ENCODE measurements around the gene BET1L.

BET1L gene

GRCh38 chr11:223884-224283 lies 16.7 kb upstream of the BET1L start:
- H2BK5ac ChIP-seq (ENCODE audit: low read depth, low read length, poor library complexity, severe bottlenecking) = no peak overlapping the region
- no peak overlapping the region for H4K8ac ChIP-seq (ENCODE audit: low read length)
- no peak overlapping the region for H3K18ac ChIP-seq (ENCODE audit: low read depth in 1 of 2, low read length in 2 of 2)
- DNase-seq = no peak
- H3K14ac ChIP-seq (ENCODE audit: low read length in 2 of 2) = no peak overlapping the region
- H3K36me3 ChIP-seq (ENCODE audit: control insufficient read depth in 1 of 2, insufficient read depth in 2 of 2, low read depth in 1 of 2, low read length in 2 of 2) = peaks cover 24 to 27% of the 10 kb centered on the region in 2 experiments
- no peak overlapping the region for H2AFZ ChIP-seq (ENCODE audit: low read depth, low read length)
- no peaks in the 10 kb centered on the region for H3K9me3 ChIP-seq (ENCODE audit: control insufficient read depth, low read length)
- H3K79me1 ChIP-seq (replicated peaks; ENCODE audit: low read length, poor library complexity, severe bottlenecking) = peaks cover 31% of the 10 kb centered on the region
- no peak overlapping the region for H2BK15ac ChIP-seq (ENCODE audit: low read depth, poor library complexity, severe bottlenecking)
- peaks cover 8% of the 10 kb centered on the region for H3K4me1 ChIP-seq (ENCODE audit: control insufficient read depth, insufficient read depth, low read depth, low read length)
- no peak overlapping the region for H2BK120ac ChIP-seq (ENCODE audit: low read depth, low read length)
- H3K4ac ChIP-seq (ENCODE audit: low read depth in 1 of 2, low read length in 2 of 2) = no peak overlapping the region
- H3K9ac ChIP-seq (ENCODE audit: low read length) = no peak overlapping the region
- 93% methylated on average over 8 of the region's 9 CpGs for WGBS
- no peak overlapping the region for H3K23ac ChIP-seq (ENCODE audit: low read length in 2 of 2)
- H2AK5ac ChIP-seq (ENCODE audit: low read length, severe bottlenecking) = no peak overlapping the region
- no peaks in the 10 kb centered on the region for H3K27me3 ChIP-seq (ENCODE audit: control insufficient read depth in 1 of 2, insufficient read depth in 1 of 2, low read length in 2 of 2)
- H4K91ac ChIP-seq (ENCODE audit: low read length) = no peak overlapping the region
- no peak overlapping the region for H3K4me3 ChIP-seq (ENCODE audit: insufficient read depth in 1 of 2, low read depth in 1 of 2, low read length in 2 of 2)
- H2BK12ac ChIP-seq (ENCODE audit: low read length in 2 of 2) = no peak overlapping the region
- no peak overlapping the region for H3K4me2 ChIP-seq (ENCODE audit: low read length, poor library complexity, severe bottlenecking)
- no peak overlapping the region for H3K27ac ChIP-seq (ENCODE audit: low read length, poor library complexity, severe bottlenecking)

DNA sequence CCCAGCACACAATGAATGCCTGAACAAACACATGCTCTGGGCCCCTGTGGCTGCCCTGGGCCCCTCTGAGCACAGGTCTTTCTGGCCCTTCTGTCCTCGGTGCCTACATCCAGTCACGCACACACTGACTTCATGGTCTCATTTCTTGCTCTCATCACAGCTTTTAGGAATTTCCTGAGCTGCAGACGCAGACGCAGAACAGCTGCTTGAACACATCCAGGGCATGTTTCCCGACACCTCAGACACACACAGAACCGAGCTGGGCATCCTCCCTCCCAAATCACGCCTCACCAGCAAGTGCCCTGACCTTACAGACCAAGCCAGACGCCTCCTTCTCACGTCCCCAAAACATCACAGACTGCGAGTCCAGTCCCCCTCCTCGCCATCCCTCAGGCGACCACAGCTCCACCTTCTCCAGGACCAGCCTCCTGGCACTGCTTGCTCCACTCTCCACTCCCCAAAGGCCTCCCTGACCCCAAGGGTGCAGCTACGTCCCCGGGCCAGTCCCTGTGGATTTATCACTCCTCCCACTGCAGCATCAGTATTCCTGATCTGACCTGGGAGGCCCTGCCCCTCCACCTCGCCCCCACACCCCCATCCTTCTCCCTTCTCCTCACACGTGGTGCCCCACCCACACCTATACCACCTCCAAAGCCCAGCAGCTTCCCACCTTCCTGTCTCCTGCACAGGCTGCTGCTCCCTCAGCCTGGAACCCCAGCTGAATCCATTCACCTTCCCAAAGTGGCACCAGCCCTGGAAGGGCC lies 16.0 kb upstream of the BET1L start:
- Histone ChIP-seq H3K4me3 (ENCODE audit: insufficient read depth in 1 of 2, low read depth in 1 of 2, low read length in 2 of 2) (no peak overlapping the region), H3K4me1 (ENCODE audit: control insufficient read depth, insufficient read depth, low read depth, low read length) (peaks cover 8% of the 10 kb centered on the region), H3K79me1 (replicated peaks; ENCODE audit: low read length, poor library complexity, severe bottlenecking) (peaks cover 30% of the 10 kb centered on the region), H4K91ac (ENCODE audit: low read length) (peak overlapping the region; percentile 28), H2AK5ac (ENCODE audit: low read length, severe bottlenecking) (no peak overlapping the region), H2BK5ac (ENCODE audit: low read depth, low read length, poor library complexity, severe bottlenecking) (no peak overlapping the region), H2AFZ (ENCODE audit: low read depth, low read length) (no peak overlapping the region), H3K36me3 (ENCODE audit: control insufficient read depth in 1 of 2, insufficient read depth in 2 of 2, low read depth in 1 of 2, low read length in 2 of 2) (peaks cover 29 to 30% of the 10 kb centered on the region in 2 experiments), H3K14ac (ENCODE audit: low read length in 2 of 2) (no peak overlapping the region), H3K9me3 (ENCODE audit: control insufficient read depth, low read length) (no peaks in the 10 kb centered on the region), H3K9ac (ENCODE audit: low read length) (no peak overlapping the region), H4K8ac (ENCODE audit: low read length) (peak overlapping the region; percentile 23), H3K27ac (ENCODE audit: low read length, poor library complexity, severe bottlenecking) (no peak overlapping the region), H3K27me3 (ENCODE audit: control insufficient read depth in 1 of 2, insufficient read depth in 1 of 2, low read length in 2 of 2) (no peaks in the 10 kb centered on the region), H2BK15ac (ENCODE audit: low read depth, poor library complexity, severe bottlenecking) (peak overlapping the region; percentile 88), H3K18ac (ENCODE audit: low read depth in 1 of 2, low read length in 2 of 2) (no peak overlapping the region), H3K4me2 (ENCODE audit: low read length, poor library complexity, severe bottlenecking) (no peak overlapping the region), H3K23ac (ENCODE audit: low read length in 2 of 2) (no peak overlapping the region), H2BK12ac (ENCODE audit: low read length in 2 of 2) (no peak overlapping the region), H3K4ac (ENCODE audit: low read depth in 1 of 2, low read length in 2 of 2) (no peak overlapping the region), H2BK120ac (ENCODE audit: low read depth, low read length) (no peak overlapping the region)
- peak; percentile 15 for DNase-seq
- 88% methylated on average over 16 of the region's 16 CpGs for WGBS

GRCh38 chr11:221998-222789 lies 15.0 kb upstream of the BET1L start:
- no peak overlapping the region for H3K14ac ChIP-seq (ENCODE audit: low read length in 2 of 2)
- H4K91ac ChIP-seq (ENCODE audit: low read length) = peak overlapping the region; percentile 35
- peaks cover 29 to 34% of the 10 kb centered on the region in 2 experiments for H3K36me3 ChIP-seq (ENCODE audit: control insufficient read depth in 1 of 2, insufficient read depth in 2 of 2, low read depth in 1 of 2, low read length in 2 of 2)
- no peaks in the 10 kb centered on the region for H3K9me3 ChIP-seq (ENCODE audit: control insufficient read depth, low read length)
- 95% methylated on average over 14 of the region's 14 CpGs for WGBS
- H3K27ac ChIP-seq (ENCODE audit: low read length, poor library complexity, severe bottlenecking) = no peak overlapping the region
- H3K4me1 ChIP-seq (ENCODE audit: control insufficient read depth, insufficient read depth, low read depth, low read length) = peaks cover 8% of the 10 kb centered on the region
- no peak overlapping the region for H2BK12ac ChIP-seq (ENCODE audit: low read length in 2 of 2)
- DNase-seq = no peak
- H3K79me1 ChIP-seq (replicated peaks; ENCODE audit: low read length, poor library complexity, severe bottlenecking) = peaks cover 24% of the 10 kb centered on the region
- no peak overlapping the region for H3K9ac ChIP-seq (ENCODE audit: low read length)
- H2BK5ac ChIP-seq (ENCODE audit: low read depth, low read length, poor library complexity, severe bottlenecking) = no peak overlapping the region
- H3K4me3 ChIP-seq (ENCODE audit: insufficient read depth in 1 of 2, low read depth in 1 of 2, low read length in 2 of 2) = no peak overlapping the region
- H3K27me3 ChIP-seq (ENCODE audit: control insufficient read depth in 1 of 2, insufficient read depth in 1 of 2, low read length in 2 of 2) = no peaks in the 10 kb centered on the region
- no peak overlapping the region for H3K18ac ChIP-seq (ENCODE audit: low read depth in 1 of 2, low read length in 2 of 2)
- no peak overlapping the region for H2BK15ac ChIP-seq (ENCODE audit: low read depth, poor library complexity, severe bottlenecking)
- H2AK5ac ChIP-seq (ENCODE audit: low read length, severe bottlenecking) = no peak overlapping the region
- H2BK120ac ChIP-seq (ENCODE audit: low read depth, low read length) = no peak overlapping the region
- H2AFZ ChIP-seq (ENCODE audit: low read depth, low read length) = no peak overlapping the region
- no peak overlapping the region for H3K4me2 ChIP-seq (ENCODE audit: low read length, poor library complexity, severe bottlenecking)
- H4K8ac ChIP-seq (ENCODE audit: low read length) = no peak overlapping the region
- H3K4ac ChIP-seq (ENCODE audit: low read depth in 1 of 2, low read length in 2 of 2) = no peak overlapping the region
- no peak overlapping the region for H3K23ac ChIP-seq (ENCODE audit: low read length in 2 of 2)

- no peak for DNase-seq
These were observed 14.3 kb upstream of the BET1L start for GRCh38 chr11:221539-221938.

More at GRCh38 chr11:221539-221938, 14.3 kb upstream of the BET1L start:
- H3K23ac ChIP-seq (ENCODE audit: low read length in 2 of 2) = no peak overlapping the region
- no peak overlapping the region for H3K9ac ChIP-seq (ENCODE audit: low read length)
- H3K4me3 ChIP-seq (ENCODE audit: insufficient read depth in 1 of 2, low read depth in 1 of 2, low read length in 2 of 2) = no peak overlapping the region
- H3K79me1 ChIP-seq (replicated peaks; ENCODE audit: low read length, poor library complexity, severe bottlenecking) = peaks cover 23% of the 10 kb centered on the region
- peaks cover 31 to 36% of the 10 kb centered on the region in 2 experiments for H3K36me3 ChIP-seq (ENCODE audit: control insufficient read depth in 1 of 2, insufficient read depth in 2 of 2, low read depth in 1 of 2, low read length in 2 of 2)
- no peak overlapping the region for H3K14ac ChIP-seq (ENCODE audit: low read length in 2 of 2)
- H2BK120ac ChIP-seq (ENCODE audit: low read depth, low read length) = no peak overlapping the region
- H3K18ac ChIP-seq (ENCODE audit: low read depth in 1 of 2, low read length in 2 of 2) = no peak overlapping the region
- H2AFZ ChIP-seq (ENCODE audit: low read depth, low read length) = no peak overlapping the region
- H3K4me2 ChIP-seq (ENCODE audit: low read length, poor library complexity, severe bottlenecking) = no peak overlapping the region
- H2BK12ac ChIP-seq (ENCODE audit: low read length in 2 of 2) = no peak overlapping the region
- no peaks in the 10 kb centered on the region for H3K27me3 ChIP-seq (ENCODE audit: control insufficient read depth in 1 of 2, insufficient read depth in 1 of 2, low read length in 2 of 2)
- no peak overlapping the region for H2AK5ac ChIP-seq (ENCODE audit: low read length, severe bottlenecking)
- H2BK15ac ChIP-seq (ENCODE audit: low read depth, poor library complexity, severe bottlenecking) = no peak overlapping the region
- peaks cover 8% of the 10 kb centered on the region for H3K4me1 ChIP-seq (ENCODE audit: control insufficient read depth, insufficient read depth, low read depth, low read length)
- H2BK5ac ChIP-seq (ENCODE audit: low read depth, low read length, poor library complexity, severe bottlenecking) = no peak overlapping the region
- no peak overlapping the region for H4K8ac ChIP-seq (ENCODE audit: low read length)
- no peak overlapping the region for H3K4ac ChIP-seq (ENCODE audit: low read depth in 1 of 2, low read length in 2 of 2)
- H4K91ac ChIP-seq (ENCODE audit: low read length) = no peak overlapping the region
- no peaks in the 10 kb centered on the region for H3K9me3 ChIP-seq (ENCODE audit: control insufficient read depth, low read length)
- WGBS = 98% methylated on average over 6 of the region's 7 CpGs
- no peak overlapping the region for H3K27ac ChIP-seq (ENCODE audit: low read length, poor library complexity, severe bottlenecking)

All from mesenchymal stem cell (in vitro differentiated cells and primary cell).